Measurements from ENCODE around the gene GZF1.
A peak's percentile ranks its signal among the peaks of the same experiment; 100 is the strongest.

Gene GZF1

GRCh38 chr20:23363257-23363649 lies 1.3 kb downstream of the GZF1 start:
- TF ChIP-seq CTCF (conservative IDR thresholded peaks at IDR 0.05) (no peak), ZFX (IDR thresholded peaks at IDR 0.05) (no peak)
- peak overlapping the region; percentile 97 for H3K27ac ChIP-seq

GRCh38 chr20:23365390-23366165 lies 3.6 kb downstream of the GZF1 start:
- TF ChIP-seq CTCF (conservative IDR thresholded peaks at IDR 0.05) (no peak), ZFX (IDR thresholded peaks at IDR 0.05) (no peak)
- H3K27ac ChIP-seq = no peak overlapping the region

GRCh38 chr20:23366384-23366783 lies 4.4 kb downstream of the GZF1 start:
- no peak for TF ChIP-seq ZFX (IDR thresholded peaks at IDR 0.05)
- TF ChIP-seq CTCF (conservative IDR thresholded peaks at IDR 0.05) = no peak

GRCh38 chr20:23367770-23368169 lies 5.8 kb downstream of the GZF1 start:
- H3K27ac ChIP-seq = no peak overlapping the region
- no peak for TF ChIP-seq ZFX (IDR thresholded peaks at IDR 0.05)
- no peak for TF ChIP-seq CTCF (conservative IDR thresholded peaks at IDR 0.05)

More at GRCh38 chr20:23366384-23366783, 4.4 kb downstream of the GZF1 start:
- H3K27ac ChIP-seq = no peak overlapping the region

- H3K27ac ChIP-seq = no peak overlapping the region
- TF ChIP-seq ZFX (IDR thresholded peaks at IDR 0.05) = no peak
- TF ChIP-seq CTCF (conservative IDR thresholded peaks at IDR 0.05) = no peak
Measured at GRCh38 chr20:23368316-23369071, 6.5 kb downstream of the GZF1 start.

GRCh38 chr20:23369072-23369823 lies 7.3 kb downstream of the GZF1 start:
- no peak overlapping the region for H3K27ac ChIP-seq
- TF ChIP-seq ZFX (IDR thresholded peaks at IDR 0.05) = no peak
- TF ChIP-seq CTCF (conservative IDR thresholded peaks at IDR 0.05) = no peak

Measured in C4-2B (cell line).